IMR-90 (cell line): ENCODE data around the gene MORF4L1. TPM values are rescaled to one million over a fixed set of nuclear protein-coding genes. Genes with fewer than 3 reads are reported as not detected.

ENCODE experiments used
- ATAC-seq: fragments of 200-7000 bp; cut with Tn5 transposase; 2 replicates; pipeline ENCODE4 v1.9.1; 2020; ENCODE audit warnings: low read depth, mild to moderate bottlenecking, moderate library complexity
- BruUV-seq: library from RNA; stranded (reverse); fragments of 400-500 nt; replicated peaks from 2 replicates; lab custom pipeline; 2021; lab: Mats Ljungman, UMichigan
- CTCF ChIA-PET: fragments of 300-600 bp; formaldehyde crosslinking; extraction: SDS; loops from one replicate; lab custom pipeline; 2021; ENCODE audit warnings: antibody characterized with exemption; lab: Yijun Ruan, JAX
- POLR2A ChIA-PET: fragments of 300-600 bp; sonication (Branson Sonifier 250); formaldehyde crosslinking; loops from one replicate; lab custom pipeline; 2022; ENCODE audit warnings: antibody characterized with exemption; ENCODE audit not compliant: unreplicated experiment; lab: Charles Lee
- DNase-seq: peaks from one replicate; pipeline ENCODE4 v3.0.0; 2013
- H2AFZ ChIP-seq: replicated peaks from 2 replicates; pipeline ENCODE3; 2013; ENCODE audit warnings: low read length, mild to moderate bottlenecking; ENCODE audit not compliant: poor library complexity
- H2AK5ac ChIP-seq: 2 replicates; pipeline ENCODE4 v1.6.1; 2013; ENCODE audit warnings: low read depth, low read length, inconsistent platforms
- H2AK9ac ChIP-seq: replicated peaks from 2 replicates; pipeline ENCODE3; 2013; ENCODE audit warnings: mild to moderate bottlenecking, low read depth, low read length, moderate library complexity; ENCODE audit not compliant: poor library complexity
- H2BK120ac ChIP-seq: 2 replicates; pipeline ENCODE4 v1.6.1; 2013; ENCODE audit warnings: low read depth, low read length, inconsistent platforms
- H2BK15ac ChIP-seq: 3 replicates; pipeline ENCODE4 v1.6.1; 2013; ENCODE audit warnings: low read depth, low read length, inconsistent platforms
- H2BK20ac ChIP-seq: 2 replicates; pipeline ENCODE4 v1.6.1; 2013; ENCODE audit warnings: low read depth, mild to moderate bottlenecking, inconsistent platforms, low read length, moderate library complexity
- H2BK5ac ChIP-seq: 2 replicates; pipeline ENCODE4 v1.6.1; 2013; ENCODE audit warnings: mild to moderate bottlenecking, low read depth, low read length, inconsistent platforms; ENCODE audit not compliant: poor library complexity, severe bottlenecking
- H3K14ac ChIP-seq: replicated peaks from 2 replicates; pipeline ENCODE4 v1.6.1; 2013; ENCODE audit warnings: low read depth, low read length, inconsistent platforms
- H3K18ac ChIP-seq: 2 replicates; pipeline ENCODE4 v1.6.1; 2013; ENCODE audit warnings: low read depth, low read length, control low read depth
- H3K23ac ChIP-seq: 2 replicates; pipeline ENCODE4 v1.6.1; 2013; ENCODE audit warnings: low read depth, low read length, inconsistent platforms
- H3K27ac ChIP-seq: 2 replicates; pipeline ENCODE4 v1.5.1; 2013; ENCODE audit warnings: mild to moderate bottlenecking, control low read depth, low read length; ENCODE audit not compliant: insufficient read depth
- H3K27me3 ChIP-seq: 2 replicates; pipeline ENCODE4 v1.6.1; 2013; ENCODE audit warnings: low read length; ENCODE audit not compliant: control insufficient read depth, insufficient read depth
- H3K36me3 ChIP-seq: 2 replicates; pipeline ENCODE4 v1.6.1; 2013; ENCODE audit warnings: low read length, mixed read lengths; ENCODE audit not compliant: control insufficient read depth, insufficient read depth
- H3K4ac ChIP-seq: 2 replicates; pipeline ENCODE4 v1.6.1; 2013; ENCODE audit warnings: low read depth, low read length, inconsistent platforms
- H3K4me1 ChIP-seq: 2 replicates; pipeline ENCODE4 v1.6.1; 2013; ENCODE audit warnings: low read length, mixed read lengths; ENCODE audit not compliant: control insufficient read depth, insufficient read depth
- H3K4me2 ChIP-seq: 2 replicates; pipeline ENCODE4 v1.6.1; 2013; ENCODE audit warnings: low read depth, mild to moderate bottlenecking, control low read depth, low read length, moderate library complexity
- H3K4me3 ChIP-seq: 2 replicates; pipeline ENCODE4 v1.5.1; 2013; ENCODE audit warnings: low read depth, mild to moderate bottlenecking, control low read depth, low read length, moderate library complexity; ENCODE audit not compliant: insufficient read depth
- H3K56ac ChIP-seq: 2 replicates; pipeline ENCODE4 v1.6.1; 2013; ENCODE audit warnings: low read length, inconsistent platforms; ENCODE audit not compliant: insufficient read depth; ENCODE audit errors: extremely low read depth
- H3K79me1 ChIP-seq, 2 experiments: 2 replicates each; pipeline ENCODE4 v1.6.1; 2013; ENCODE audit warnings: low read length in 2 of 2, inconsistent platforms in 1 of 2, low read depth in 1 of 2
- H3K9ac ChIP-seq: 2 replicates; pipeline ENCODE4 v1.6.1; 2013; ENCODE audit warnings: low read depth, low read length, control low read depth
- H3K9me1 ChIP-seq: 2 replicates; pipeline ENCODE4 v1.6.1; 2013; ENCODE audit warnings: low read length, inconsistent platforms; ENCODE audit not compliant: insufficient read depth
- H3K9me3 ChIP-seq: 2 replicates; pipeline ENCODE4 v1.6.1; 2013; ENCODE audit warnings: low read length; ENCODE audit not compliant: control insufficient read depth, insufficient read depth
- H4K20me1 ChIP-seq: 2 replicates; pipeline ENCODE4 v1.6.1; 2013; ENCODE audit warnings: low read length, inconsistent platforms; ENCODE audit not compliant: insufficient read depth
- H4K5ac ChIP-seq: 2 replicates; pipeline ENCODE4 v1.6.1; 2013; ENCODE audit warnings: mild to moderate bottlenecking, low read depth, low read length, control low read depth
- H4K8ac ChIP-seq, 2 experiments: 2 replicates each; pipeline ENCODE4 v1.6.1; 2013; ENCODE audit warnings: low read depth in 2 of 2, low read length in 2 of 2, control low read depth in 1 of 2, inconsistent platforms in 1 of 2
- H4K91ac ChIP-seq: 2 replicates; pipeline ENCODE4 v1.6.1; 2013; ENCODE audit warnings: low read depth, low read length, inconsistent platforms; ENCODE audit not compliant: insufficient read depth
- CEBPB ChIP-seq: IDR thresholded peaks from 2 replicates; pipeline ENCODE4 v1.6.1; 2012; ENCODE audit warnings: low read depth, low read length, improper control_type of control experiment
- CHD1 ChIP-seq: IDR thresholded peaks from 2 replicates; pipeline ENCODE4 v1.6.1; 2012; ENCODE audit warnings: low read depth, low read length, improper control_type of control experiment
- ELK1 ChIP-seq: fragments of 150-350 bp; IDR thresholded peaks from 2 replicates; pipeline ENCODE4 v1.6.1; 2016; ENCODE audit warnings: low read depth, mild to moderate bottlenecking, low read length, moderate library complexity, borderline replicate concordance
- MAFK ChIP-seq: IDR thresholded peaks from 2 replicates; pipeline ENCODE4 v1.6.1; 2012; ENCODE audit warnings: low read depth, low read length, improper control_type of control experiment
- MXI1 ChIP-seq: IDR thresholded peaks from 2 replicates; pipeline ENCODE4 v1.6.1; 2012; ENCODE audit warnings: low read depth, mild to moderate bottlenecking, low read length, moderate library complexity, borderline replicate concordance
- POLR2A ChIP-seq: IDR thresholded peaks from 2 replicates; pipeline ENCODE4 v1.6.1; 2012; ENCODE audit warnings: mild to moderate bottlenecking, low read depth, low read length
- RAD21 ChIP-seq: IDR thresholded peaks from 2 replicates; pipeline ENCODE4 v1.6.1; 2012; ENCODE audit warnings: low read length, improper control_type of control experiment
- RCOR1 ChIP-seq: IDR thresholded peaks from 2 replicates; pipeline ENCODE4 v1.6.1; 2012; ENCODE audit warnings: mild to moderate bottlenecking, low read length, improper control_type of control experiment; ENCODE audit not compliant: insufficient replicate concordance
- RFX5 ChIP-seq: IDR thresholded peaks from 2 replicates; pipeline ENCODE4 v1.8.0; 2012; ENCODE audit warnings: low read depth, mild to moderate bottlenecking, low read length, moderate library complexity
- SMC3 ChIP-seq: fragments of 150-350 bp; IDR thresholded peaks from 2 replicates; pipeline ENCODE4 v1.6.1; 2016; ENCODE audit warnings: low read depth, mild to moderate bottlenecking, antibody characterized with exemption, low read length, moderate library complexity
- WGBS, 2 experiments: methylation state at CpG; one replicate each; pipeline versions ENCODE4 v1.1.5 to v1.1.7; 2013; ENCODE audit warnings: missing lambda C conversion rate in 2 of 2; ENCODE audit not compliant: insufficient read length in 1 of 2; ENCODE audit errors: extremely low coverage in 2 of 2; 5-methylcytosine and 5-hydroxymethylcytosine counted together
- dilution Hi-C: fragments of 300-500 bp; cut with HindIII; formaldehyde crosslinking; loops from one replicate; pipeline ENCODE4 v1.14.3; 2018; ENCODE audit warnings: low sequenced_read_pairs; ENCODE audit not compliant: unreplicated experiment
- in situ Hi-C: fragments of 300-500 bp; cut with MboI; formaldehyde crosslinking; loops from 3 replicates; pipeline ENCODE4 v1.14.3; 2019; ENCODE audit warnings: low sequenced_read_pairs, inconsistent platforms, mixed read lengths
- intact Hi-C: fragments of 100-400 bp; cut with micrococcal nuclease; formaldehyde crosslinking; loops from 2 replicates; pipeline ENCODE4 v1.10.0; 2022
- polyA plus RNA-seq, 3 experiments: library from polyadenylated mRNA; depleted of rRNA; stranded (reverse); fragments of >200 nt; gene quantifications; 2 replicates each; pipeline ENCODE4 v1.2.3, GENCODE V29; 2012; ENCODE audit warnings: low replicate concordance in 1 of 3
- total RNA-seq: library from RNA; depleted of rRNA; stranded (reverse); fragments of >200 nt; gene quantifications from 2 replicates; pipeline ENCODE4 v1.2.3, GENCODE V29; 2012
- TF ChIP-seq, protein P1 (sequence below): fragments of 150-350 bp; IDR thresholded peaks from 2 replicates; pipeline ENCODE4 v1.6.1; 2017; ENCODE audit warnings: mild to moderate bottlenecking, antibody characterized with exemption, low read length, low read depth
- TF ChIP-seq, protein P2 (sequence below): conservative IDR thresholded peaks from 2 replicates; pipeline ENCODE4 v1.5.1; 2012; ENCODE audit warnings: mild to moderate bottlenecking, low read depth, low read length, improper control_type of control experiment

Gene MORF4L1
- total and polyA plus RNA-seq, 2 of the 4 experiments (the other 2 are of a cell fraction) = 217 to 392 TPM

DNA sequence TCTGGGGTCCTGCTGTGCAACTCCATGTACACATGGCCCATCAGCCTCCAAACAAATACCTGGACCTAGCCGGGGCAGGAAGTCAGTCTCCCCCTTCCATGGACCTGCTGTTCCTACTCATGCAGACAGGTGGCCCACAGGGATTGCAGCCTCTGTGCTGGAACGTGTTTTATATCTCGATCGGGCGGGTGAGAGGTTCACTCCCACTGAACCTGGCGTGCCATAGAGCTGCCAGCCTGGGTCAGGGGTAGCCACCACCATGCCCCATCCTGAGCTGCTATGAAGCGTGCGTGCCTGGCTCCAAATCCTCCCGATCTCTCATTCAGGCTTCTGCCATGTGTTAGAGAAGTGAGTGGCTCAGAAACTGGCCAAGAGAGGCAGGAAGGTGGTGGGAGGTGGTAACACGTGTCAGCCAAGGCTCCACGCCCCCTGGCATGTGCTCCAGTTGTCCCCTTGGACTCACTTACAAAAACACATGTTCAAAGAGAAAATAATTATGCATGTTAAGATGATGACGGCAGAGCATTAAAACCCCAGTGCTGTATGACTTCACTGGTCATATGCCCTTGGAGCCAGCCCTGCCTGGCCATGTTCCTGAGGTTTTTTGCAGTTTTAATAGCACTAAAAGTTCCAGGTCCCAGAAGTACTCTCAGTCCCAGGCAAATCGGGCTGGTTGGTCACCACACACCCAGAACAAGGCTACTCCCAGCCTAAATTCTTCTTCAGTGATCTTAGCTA lies 41.5 kb downstream of the MORF4L1 start:
- H4K91ac ChIP-seq = no peak overlapping the region
- H2AK5ac ChIP-seq = no peak overlapping the region
- ChIA-PET CTCF (interaction anchor here (1.2 to 1.9 kb wide), 2 partner anchors 93 to 270 kb away, joined by 3 to 4 read pairs; no protein-coding TSS in a partner anchor), POLR2A (interaction anchor here (1.0 kb wide), 1 partner anchor 93 kb away, joined by 5 read pairs; no protein-coding TSS in a partner anchor)
- peaks cover 7% of the 10 kb centered on the region for H3K4me1 ChIP-seq
- no peak overlapping the region for H2BK20ac ChIP-seq
- intact Hi-C loops (no loop called here), in situ Hi-C loops (loop anchor here (5.0 kb wide), 1 partner anchor 268 kb away; no protein-coding TSS in a partner anchor), dilution Hi-C loops (no loop called here)
- no peak overlapping the region for H3K14ac ChIP-seq
- no peak for TF ChIP-seq MAFK
- TF ChIP-seq RCOR1 = no peak
- TF ChIP-seq RFX5 = no peak
- TF ChIP-seq, protein P1, sequence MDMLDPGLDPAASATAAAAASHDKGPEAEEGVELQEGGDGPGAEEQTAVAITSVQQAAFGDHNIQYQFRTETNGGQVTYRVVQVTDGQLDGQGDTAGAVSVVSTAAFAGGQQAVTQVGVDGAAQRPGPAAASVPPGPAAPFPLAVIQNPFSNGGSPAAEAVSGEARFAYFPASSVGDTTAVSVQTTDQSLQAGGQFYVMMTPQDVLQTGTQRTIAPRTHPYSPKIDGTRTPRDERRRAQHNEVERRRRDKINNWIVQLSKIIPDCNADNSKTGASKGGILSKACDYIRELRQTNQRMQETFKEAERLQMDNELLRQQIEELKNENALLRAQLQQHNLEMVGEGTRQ = no peak
- TF ChIP-seq SMC3 = no peak
- no peak for TF ChIP-seq MXI1
- TF ChIP-seq CEBPB = no peak
- TF ChIP-seq RAD21 = peak; percentile 12; the same call in 1 of the 2 replicates
- no peak for TF ChIP-seq POLR2A
- TF ChIP-seq ELK1 = no peak
- TF ChIP-seq CHD1 = no peak
- TF ChIP-seq, protein P2, sequence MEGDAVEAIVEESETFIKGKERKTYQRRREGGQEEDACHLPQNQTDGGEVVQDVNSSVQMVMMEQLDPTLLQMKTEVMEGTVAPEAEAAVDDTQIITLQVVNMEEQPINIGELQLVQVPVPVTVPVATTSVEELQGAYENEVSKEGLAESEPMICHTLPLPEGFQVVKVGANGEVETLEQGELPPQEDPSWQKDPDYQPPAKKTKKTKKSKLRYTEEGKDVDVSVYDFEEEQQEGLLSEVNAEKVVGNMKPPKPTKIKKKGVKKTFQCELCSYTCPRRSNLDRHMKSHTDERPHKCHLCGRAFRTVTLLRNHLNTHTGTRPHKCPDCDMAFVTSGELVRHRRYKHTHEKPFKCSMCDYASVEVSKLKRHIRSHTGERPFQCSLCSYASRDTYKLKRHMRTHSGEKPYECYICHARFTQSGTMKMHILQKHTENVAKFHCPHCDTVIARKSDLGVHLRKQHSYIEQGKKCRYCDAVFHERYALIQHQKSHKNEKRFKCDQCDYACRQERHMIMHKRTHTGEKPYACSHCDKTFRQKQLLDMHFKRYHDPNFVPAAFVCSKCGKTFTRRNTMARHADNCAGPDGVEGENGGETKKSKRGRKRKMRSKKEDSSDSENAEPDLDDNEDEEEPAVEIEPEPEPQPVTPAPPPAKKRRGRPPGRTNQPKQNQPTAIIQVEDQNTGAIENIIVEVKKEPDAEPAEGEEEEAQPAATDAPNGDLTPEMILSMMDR = peak; percentile 29
- DNase-seq (no peak), ATAC-seq (no peak)
- H3K9me1 ChIP-seq = peaks cover 22% of the 10 kb centered on the region
- H3K4ac ChIP-seq = no peak overlapping the region
- no peak overlapping the region for H4K5ac ChIP-seq
- H3K27ac ChIP-seq = no peak overlapping the region
- no peak overlapping the region for H3K18ac ChIP-seq
- BruUV-seq = no TSS peak
- H3K9me3 ChIP-seq = no peaks in the 10 kb centered on the region
- no peak overlapping the region for H4K8ac ChIP-seq
- H3K56ac ChIP-seq = no peak overlapping the region
- H3K79me1 ChIP-seq = peaks cover 24 to 79% of the 10 kb centered on the region in 2 experiments
- no peak overlapping the region for H2BK120ac ChIP-seq
- no peak overlapping the region for H2BK5ac ChIP-seq
- peaks cover 58% of the 10 kb centered on the region for H4K20me1 ChIP-seq
- no peak overlapping the region for H2AFZ ChIP-seq
- H3K4me2 ChIP-seq = no peak overlapping the region
- no CpG with 5 or more reads among the region's 13 CpGs for WGBS, 2 experiments
- H3K23ac ChIP-seq = no peak overlapping the region
- no peak overlapping the region for H3K9ac ChIP-seq
- no peak overlapping the region for H3K4me3 ChIP-seq
- no peak overlapping the region for H2BK15ac ChIP-seq
- H2AK9ac ChIP-seq = no peak overlapping the region
- no peaks in the 10 kb centered on the region for H3K27me3 ChIP-seq
- peaks cover 53% of the 10 kb centered on the region for H3K36me3 ChIP-seq
